NCI-H1417 treated with DMSO at 0.1 percent for 48 hours (cell line): Measurements from ENCODE around the gene TSPAN3.

ENCODE experiments used
- DNase-seq: peaks from one replicate; lab custom pipeline; 2025; lab: John Stamatoyannopoulos, UW

Gene TSPAN3

DNA sequence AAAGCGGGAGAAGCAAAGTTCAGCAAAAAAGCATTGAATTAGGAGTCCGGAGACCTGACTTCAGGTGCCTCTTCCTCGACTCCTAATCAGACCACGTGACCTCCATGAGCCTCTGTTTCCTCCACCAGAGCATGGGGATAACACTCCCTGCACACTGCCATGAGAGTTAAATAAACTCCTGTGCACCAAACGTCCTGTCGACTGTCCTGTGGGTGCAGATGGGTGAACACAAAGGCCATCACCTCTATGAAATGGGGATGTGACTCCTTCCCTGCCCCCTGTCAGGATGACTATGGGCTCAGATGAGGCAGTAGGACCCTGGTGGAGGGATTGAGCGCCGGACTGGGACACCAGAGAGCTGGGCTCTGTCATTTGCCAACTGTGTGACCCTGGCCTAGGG, 13.5 kb upstream of the TSPAN3 start:
- no peak for DNase-seq

GRCh38 chr15:77083381-77084160, 12.7 kb upstream of the TSPAN3 start:
- peak; percentile 19 for DNase-seq

DNA sequence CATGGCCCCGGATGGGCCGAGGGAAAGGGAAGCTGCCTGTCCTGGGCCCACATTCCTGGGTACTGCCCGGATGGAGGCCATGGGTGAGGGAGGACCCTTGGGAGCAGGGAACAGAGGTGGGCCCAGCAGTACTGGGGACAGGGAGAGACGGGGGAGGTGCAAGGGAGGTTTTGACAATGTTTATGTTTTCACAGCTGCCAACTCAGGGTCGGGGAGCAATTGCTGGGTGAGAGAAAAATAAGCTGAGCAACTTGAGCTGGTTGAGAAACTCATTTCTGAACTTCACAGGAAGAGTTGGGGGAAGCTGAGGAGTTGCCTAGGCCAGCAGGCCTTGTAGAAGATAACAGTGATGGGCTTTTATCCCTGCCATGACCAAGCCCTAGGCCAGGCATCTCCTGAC, 11.1 kb upstream of the TSPAN3 start:
- DNase-seq: no peak

DNA sequence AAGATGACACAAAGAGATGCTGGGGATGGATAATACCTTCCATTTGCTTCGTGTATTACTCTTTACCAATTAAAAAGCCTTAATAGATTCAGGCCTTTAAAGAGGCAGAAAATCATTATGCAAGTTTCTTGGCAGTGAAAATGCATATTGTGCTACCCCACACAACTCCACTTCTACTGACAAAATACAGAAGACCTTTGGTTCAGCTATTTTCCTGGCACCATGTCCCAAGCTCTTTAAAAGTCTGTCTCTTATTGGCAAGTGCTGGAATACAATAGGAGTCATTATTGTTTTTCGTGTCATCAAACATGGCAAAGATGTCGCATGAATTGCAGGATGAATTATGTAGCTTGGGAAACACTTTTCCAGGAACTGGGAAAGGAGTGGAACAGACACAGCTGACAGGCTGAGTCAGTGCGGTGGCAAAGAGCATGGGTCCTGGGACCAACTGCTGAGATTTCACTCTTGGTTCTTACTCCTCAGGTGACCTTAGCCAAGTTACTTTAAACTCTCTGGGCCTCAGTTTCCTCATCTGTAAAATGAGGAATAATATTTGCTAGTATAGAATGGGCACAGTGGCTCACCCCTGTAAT, 5.5 kb upstream of the TSPAN3 start:
- no peak for DNase-seq

GRCh38 chr15:77075528-77075927, 4.6 kb upstream of the TSPAN3 start:
- DNase-seq: no peak

DNA sequence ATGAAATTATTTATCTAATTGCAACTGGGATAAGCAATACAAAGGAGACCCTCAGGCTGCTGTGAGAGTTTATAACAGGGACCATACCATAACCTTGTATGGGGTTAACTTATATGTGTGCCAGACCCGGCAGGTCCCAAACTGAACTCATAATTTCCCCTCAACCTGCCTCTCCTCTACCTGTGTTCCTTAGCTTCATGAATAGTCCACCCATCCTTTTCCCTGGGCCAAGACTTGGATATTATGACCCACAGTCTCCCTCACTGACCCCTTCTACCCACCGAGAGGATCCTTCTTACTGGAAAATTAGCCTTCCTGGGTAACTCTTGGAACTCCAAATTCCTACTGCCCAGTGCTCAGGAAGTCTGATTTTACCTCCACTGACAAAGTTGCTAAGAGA, 3.4 kb upstream of the TSPAN3 start:
- no peak for DNase-seq

DNA sequence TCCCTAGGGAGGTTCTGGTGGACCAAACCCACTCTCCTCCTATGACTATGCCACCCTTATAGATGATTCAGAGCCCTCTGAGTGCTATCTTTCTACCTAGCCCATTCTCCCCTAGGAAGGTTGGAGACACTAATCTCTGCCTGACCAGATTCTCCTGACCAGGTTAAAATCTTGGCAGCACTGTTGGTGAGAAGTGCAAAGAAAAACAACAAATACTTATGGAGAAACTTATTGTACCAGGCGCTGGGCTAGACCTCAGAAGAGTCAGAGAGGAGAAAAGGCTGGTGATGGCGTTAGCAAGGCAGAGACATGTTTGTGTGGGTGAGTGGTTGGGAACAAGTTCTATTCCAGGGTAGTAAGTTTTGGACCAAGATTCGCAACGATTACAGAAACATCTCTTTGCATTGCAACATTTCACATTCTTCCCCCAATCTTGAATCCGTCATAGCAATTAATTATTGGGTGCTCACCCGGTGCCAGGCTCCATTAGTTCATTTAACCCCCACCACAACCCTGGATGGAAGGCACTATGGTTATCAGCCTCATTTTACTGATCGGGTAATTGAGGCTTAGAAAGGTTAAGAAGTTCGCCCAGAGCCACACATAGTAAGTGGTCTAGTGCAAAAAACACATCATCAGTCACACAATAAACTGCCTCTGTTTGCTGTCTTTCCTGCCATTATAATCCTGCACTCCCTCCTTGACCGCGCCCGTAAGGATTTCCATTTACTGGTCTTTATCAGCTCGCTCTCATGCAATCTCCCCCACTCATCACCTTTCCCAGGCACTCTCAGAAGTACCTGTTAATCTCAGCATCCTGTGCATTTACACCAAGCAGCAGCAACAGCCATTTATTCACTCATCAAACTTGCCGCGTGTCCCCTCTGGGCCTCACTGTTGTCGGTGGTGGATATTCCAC, 655 bp upstream of the TSPAN3 start:
- DNase-seq: no peak

DNA sequence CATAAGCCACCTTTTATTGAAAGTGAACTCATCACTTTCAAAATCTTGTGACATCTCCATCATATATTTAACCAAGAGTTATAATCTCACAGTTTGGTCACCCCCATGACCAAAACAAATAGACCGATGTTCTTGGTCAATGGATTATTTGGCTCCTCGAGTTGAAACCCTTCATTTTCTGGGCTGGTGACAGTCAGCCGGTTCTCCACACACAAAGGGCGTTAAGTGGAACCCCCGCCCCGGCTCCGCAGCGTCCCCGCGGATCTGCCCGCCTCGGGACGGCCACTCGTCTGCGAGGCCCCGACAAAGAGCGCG, 772 bp downstream of the TSPAN3 start:
- no peak for DNase-seq

DNA sequence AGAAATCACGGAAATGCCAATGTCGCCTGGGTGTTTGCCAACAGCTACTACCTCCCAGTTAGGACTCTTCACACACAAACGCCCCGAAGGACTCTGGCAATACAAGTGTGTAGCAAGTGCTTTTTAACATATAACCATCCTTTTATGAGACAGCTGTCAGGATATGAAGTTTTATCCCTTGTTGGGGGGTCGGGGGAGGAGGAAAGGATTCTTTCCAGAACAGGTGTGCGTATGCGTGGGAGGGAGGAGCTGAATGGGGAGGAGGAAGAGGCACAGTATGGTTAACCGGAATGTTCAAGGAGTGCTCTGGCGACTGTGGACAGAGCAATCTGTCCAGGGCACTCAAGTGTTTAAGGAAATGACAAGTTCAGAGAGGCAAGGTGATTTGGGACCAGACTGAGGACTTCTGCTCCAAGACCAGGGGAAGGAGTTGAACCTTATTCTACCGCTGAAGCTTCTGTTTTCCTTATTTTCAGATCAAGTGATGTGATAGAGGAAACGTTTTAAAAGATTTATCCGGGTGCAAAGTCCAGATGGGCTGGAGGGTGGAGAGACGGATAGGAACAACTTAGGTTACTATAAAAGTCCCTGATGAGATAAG, 1.3 kb downstream of the TSPAN3 start:
- DNase-seq: no peak

GRCh38 chr15:77068633-77069032, 2.3 kb downstream of the TSPAN3 start:
- no peak for DNase-seq

GRCh38 chr15:77067691-77068367, 3.1 kb downstream of the TSPAN3 start:
- DNase-seq: no peak

GRCh38 chr15:77066971-77067690, 3.8 kb downstream of the TSPAN3 start:
- no peak for DNase-seq

DNA sequence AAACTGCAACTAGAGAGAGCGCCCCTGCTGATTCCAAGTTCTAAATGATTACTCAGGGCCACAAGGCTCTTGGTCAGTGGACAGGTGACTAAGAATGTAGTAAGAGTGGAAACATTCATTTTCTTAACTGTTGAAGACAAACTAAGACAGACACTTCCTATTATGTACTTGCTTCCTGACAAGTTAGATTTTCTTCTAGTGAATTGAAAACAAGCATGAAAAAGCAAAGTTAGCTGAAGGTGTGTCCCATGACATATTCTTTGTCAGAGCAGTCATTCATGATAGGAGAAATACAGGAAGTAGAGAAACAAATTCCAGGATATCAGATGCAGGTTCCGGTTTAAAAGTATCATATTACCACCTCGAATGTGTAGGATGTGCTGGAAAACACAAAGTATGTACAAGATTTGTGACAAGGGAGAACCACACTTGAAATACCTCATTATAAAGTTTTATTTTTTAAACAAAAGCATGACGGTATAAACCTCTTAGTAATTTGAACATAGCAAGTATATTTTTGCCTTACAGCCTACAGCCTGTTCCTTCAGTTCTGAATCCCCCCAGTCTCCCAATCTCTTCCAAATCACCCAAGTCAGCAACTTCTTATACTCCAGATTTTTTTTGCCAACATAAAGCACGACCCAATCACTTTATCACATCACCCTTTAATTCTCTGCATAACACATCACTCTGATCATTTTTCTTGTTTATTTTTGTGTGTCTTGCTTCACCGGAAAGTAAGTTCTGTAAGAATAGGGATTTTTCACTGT, 6.2 kb downstream of the TSPAN3 start:
- no peak for DNase-seq

DNA sequence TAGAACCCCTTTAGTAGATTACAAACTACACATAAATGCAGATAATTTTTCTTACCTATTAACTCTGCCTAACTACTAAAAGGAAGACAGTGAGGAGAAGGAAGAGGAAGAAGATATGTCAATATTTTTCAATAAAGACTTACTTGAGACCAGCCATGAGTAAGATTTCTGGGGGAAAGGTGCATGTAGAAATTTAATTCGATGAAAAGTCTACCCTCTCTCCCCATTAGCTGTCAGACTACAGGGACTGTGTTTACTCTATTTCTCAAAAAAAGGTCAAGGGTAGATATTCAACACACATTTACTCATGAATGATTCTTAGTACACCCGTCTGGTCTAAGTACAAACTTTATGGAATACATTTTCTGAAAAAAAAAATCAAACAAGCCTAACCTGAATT, 6.8 kb downstream of the TSPAN3 start:
- no peak for DNase-seq

- no peak for DNase-seq
These were observed 7.7 kb downstream of the TSPAN3 start for GRCh38 chr15:77063249-77063648.

- DNase-seq: no peak
These were observed 10.4 kb downstream of the TSPAN3 start for GRCh38 chr15:77060546-77060945.

DNA sequence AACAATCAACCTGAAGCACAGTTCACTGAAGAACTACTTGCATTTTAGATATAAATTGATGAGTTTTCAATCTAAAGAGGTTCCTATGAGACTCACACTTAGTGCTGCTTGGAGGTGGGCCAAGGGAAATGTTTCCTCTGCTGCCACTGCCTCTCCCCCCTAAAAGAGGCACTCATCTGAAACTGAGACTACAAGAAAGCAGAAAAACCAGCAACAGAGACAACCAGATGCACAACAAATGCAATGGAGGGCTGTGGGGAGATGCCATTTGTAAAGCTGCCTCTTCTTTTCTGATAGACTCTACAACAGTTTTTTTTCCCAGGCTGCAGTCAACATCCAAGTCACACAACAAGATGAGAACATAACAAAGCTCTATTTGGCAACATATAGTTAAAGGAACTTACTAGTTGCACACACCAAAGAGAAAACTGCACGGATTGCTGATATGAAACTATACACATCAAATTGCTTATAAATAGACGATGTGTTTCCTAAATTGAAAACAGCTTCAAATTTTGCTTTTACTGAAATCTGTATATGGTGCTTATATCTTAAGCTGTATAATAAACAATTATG, 11.0 kb downstream of the TSPAN3 start:
- no peak for DNase-seq

DNA sequence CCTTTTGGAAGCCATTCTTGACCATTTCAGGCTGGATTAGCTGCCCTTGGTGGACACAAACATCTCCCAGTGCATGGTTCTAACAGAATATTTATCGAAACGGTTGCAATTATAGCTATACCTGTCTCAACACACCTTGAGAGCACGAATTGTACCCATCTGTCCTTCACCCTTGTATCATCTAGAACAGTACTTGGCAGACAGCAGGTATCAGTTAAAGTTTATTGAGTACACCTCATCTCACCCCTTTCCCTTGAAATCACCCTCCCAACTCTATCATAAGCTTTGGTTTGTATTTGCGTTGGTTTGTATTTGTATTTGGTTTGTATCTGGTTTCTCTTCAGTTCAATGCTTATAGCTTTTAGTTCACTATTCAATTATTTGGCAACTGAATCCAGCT, 12.4 kb downstream of the TSPAN3 start:
- DNase-seq: no peak

- DNase-seq: no peak
These were observed 13.2 kb downstream of the TSPAN3 start for GRCh38 chr15:77057685-77058084.

GRCh38 chr15:77057072-77057471, 13.8 kb downstream of the TSPAN3 start:
- no peak for DNase-seq
